A549 (cell line): Measurements from ENCODE around the gene WWC1. TPM values are rescaled to one million over a fixed set of nuclear protein-coding genes. Genes with fewer than 3 reads are reported as not detected.

Experiments
- ATAC-seq, 2 experiments: fragments of 200-7000 bp in 1 of 2; fragments of >200 bp in 1 of 2; cut with Nextera tagmentation in 1 of 2; cut with Tn5 transposase in 1 of 2; 3 replicates each; pipeline versions ENCODE4 v1.8.0 to v1.9.1; 2018 to 2020; ENCODE audit warnings: mild to moderate bottlenecking in 1 of 2, moderate library complexity in 1 of 2
- CTCF ChIA-PET: fragments of 300-600 bp; sonication (Branson Sonifier 250); formaldehyde crosslinking; extraction: SDS; loops from one replicate; lab custom pipeline; 2021; ENCODE audit warnings: antibody characterized with exemption, inconsistent platforms; lab: Yijun Ruan, JAX
- POLR2A ChIA-PET: fragments of 350-600 bp; formaldehyde crosslinking; extraction: SDS; loops from one replicate; lab custom pipeline; 2021; ENCODE audit warnings: antibody characterized with exemption, inconsistent platforms; lab: Yijun Ruan, JAX
- DNase-seq, 2 experiments: peaks; one replicate each; pipeline versions ENCODE4 v3.0.0 to v3.0.0-alpha.2; 2011 to 2016; ENCODE audit warnings: low read depth in 1 of 2, low spot score in 1 of 2
- FAIRE-seq: peaks from 2 replicates; lab custom pipeline; 2011; peaks lifted over from hg19 to GRCh38; lab: Jason Lieb, UNC
- H3K27ac ChIP-seq, 2 experiments: fragments of >200 bp; sonication (Bioruptor Twin); formaldehyde crosslinking; 3 replicates each; pipeline ENCODE4 v1.5.1; 2016 to 2017
- H3K4me1 ChIP-seq: fragments of >200 bp; sonication (Bioruptor Twin); formaldehyde crosslinking; 3 replicates; pipeline ENCODE4 v1.6.1; 2016
- H3K4me2 ChIP-seq: fragments of >200 bp; sonication (Bioruptor Twin); formaldehyde crosslinking; 3 replicates; pipeline ENCODE4 v1.6.1; 2016
- H3K4me3 ChIP-seq: fragments of >200 bp; sonication (Bioruptor Twin); formaldehyde crosslinking; 3 replicates; pipeline ENCODE4 v1.5.1; 2016
- H3K9me3 ChIP-seq: fragments of >200 bp; sonication (Bioruptor Twin); formaldehyde crosslinking; 3 replicates; pipeline ENCODE4 v1.6.1; 2016
- BHLHE40 ChIP-seq: IDR thresholded peaks from 2 replicates; pipeline ENCODE4 v1.6.1; 2012; ENCODE audit warnings: low read depth, low read length, inconsistent platforms
- CBX8 ChIP-seq: fragments of 200-600 bp; sonication (generic); IDR thresholded peaks from 2 replicates; pipeline ENCODE4 v1.6.1; 2016
- CEBPB ChIP-seq, 2 experiments: fragments of >200 bp in 1 of 2; sonication (Bioruptor Twin) in 1 of 2; formaldehyde crosslinking in 1 of 2; IDR thresholded peaks; 2 replicates each; pipeline ENCODE4 v1.6.1; 2012 to 2016
- CTCF ChIP-seq: fragments of >200 bp; sonication (Bioruptor Twin); formaldehyde crosslinking; IDR thresholded peaks from 3 replicates; pipeline ENCODE4 v1.5.1; 2016
- E2F6 ChIP-seq: IDR thresholded peaks from 2 replicates; pipeline ENCODE4 v1.6.1; 2012; ENCODE audit warnings: low read depth, borderline replicate concordance
- EHMT2 ChIP-seq: fragments of 200-600 bp; sonication (generic); IDR thresholded peaks from 2 replicates; pipeline ENCODE4 v1.6.1; 2016; ENCODE audit warnings: antibody characterized with exemption, low read depth, mild to moderate bottlenecking, moderate library complexity
- FOSB ChIP-seq: fragments of 250-450 bp; sonication (Bioruptor Pico); IDR thresholded peaks from 2 replicates; pipeline ENCODE4 v1.5.0; 2020; ENCODE audit warnings: mild to moderate bottlenecking, moderate library complexity
- FOXS1 ChIP-seq: fragments of 250-450 bp; sonication (Bioruptor Pico); IDR thresholded peaks from 2 replicates; pipeline ENCODE4 v1.5.0; 2020; ENCODE audit warnings: mild to moderate bottlenecking, moderate library complexity
- GATA3 ChIP-seq: IDR thresholded peaks from 2 replicates; pipeline ENCODE4 v1.6.1; 2012; ENCODE audit warnings: borderline replicate concordance
- HES2 ChIP-seq: fragments of >200 bp; sonication (Bioruptor Twin); formaldehyde crosslinking; IDR thresholded peaks from 2 replicates; pipeline ENCODE4 v1.6.1; 2016
- HEYL ChIP-seq: fragments of 250-450 bp; sonication (Bioruptor Pico); IDR thresholded peaks from 2 replicates; pipeline ENCODE4 v1.8.0; 2021; ENCODE audit warnings: mild to moderate bottlenecking, moderate library complexity
- HOXA7 ChIP-seq: fragments of 250-450 bp; sonication (Bioruptor Pico); IDR thresholded peaks from 2 replicates; pipeline ENCODE4 v1.5.0; 2020; ENCODE audit warnings: mild to moderate bottlenecking, moderate library complexity
- JUNB ChIP-seq: fragments of >200 bp; sonication (Bioruptor Twin); formaldehyde crosslinking; IDR thresholded peaks from 2 replicates; pipeline ENCODE4 v1.6.1; 2016
- KDM5A ChIP-seq: fragments of 200-600 bp; sonication (generic); IDR thresholded peaks from 2 replicates; pipeline ENCODE4 v1.6.1; 2016; ENCODE audit warnings: antibody characterized with exemption, mild to moderate bottlenecking
- MAFK ChIP-seq: fragments of 450-650 bp; IDR thresholded peaks from 2 replicates; pipeline ENCODE4 v1.6.1; 2014; ENCODE audit not compliant: partially characterized antibody
- NFE2L2 ChIP-seq: fragments of 150-350 bp; conservative IDR thresholded peaks from 2 replicates; pipeline ENCODE4 v1.6.1; 2014; ENCODE audit warnings: low read length
- NR3C1 ChIP-seq: fragments of >200 bp; sonication (Bioruptor Twin); formaldehyde crosslinking; IDR thresholded peaks from 3 replicates; pipeline ENCODE4 v1.6.1; 2017
- PHF8 ChIP-seq: fragments of 200-600 bp; sonication (generic); IDR thresholded peaks from 2 replicates; pipeline ENCODE4 v1.6.1; 2016; ENCODE audit warnings: low read depth, mild to moderate bottlenecking, antibody characterized with exemption, moderate library complexity, borderline replicate concordance
- POLR2AphosphoS2 ChIP-seq: conservative IDR thresholded peaks from 2 replicates; pipeline ENCODE4 v1.6.1; 2012; ENCODE audit warnings: low read length, improper control_type of control experiment, inconsistent platforms
- RAD21 ChIP-seq, 2 experiments: fragments of >200 bp in 1 of 2; sonication (Bioruptor Twin) in 1 of 2; formaldehyde crosslinking in 1 of 2; IDR thresholded peaks in 1 of 2; conservative IDR thresholded peaks in 1 of 2; 2 replicates in 1 of 2; 3 replicates in 1 of 2; pipeline ENCODE4 v1.6.1; 2012 to 2018; ENCODE audit warnings: inconsistent platforms in 1 of 2
- RARB ChIP-seq: fragments of 250-450 bp; sonication (Bioruptor Pico); IDR thresholded peaks from 2 replicates; pipeline ENCODE4 v1.8.0; 2021; ENCODE audit warnings: mild to moderate bottlenecking, moderate library complexity
- RCOR1 ChIP-seq: fragments of 150-350 bp; IDR thresholded peaks from 2 replicates; pipeline ENCODE4 v1.6.1; 2014; ENCODE audit warnings: antibody characterized with exemption, low read length, low read depth
- REST ChIP-seq: fragments of 200-600 bp; sonication (generic); IDR thresholded peaks from 2 replicates; pipeline ENCODE4 v1.6.1; 2016; ENCODE audit warnings: antibody characterized with exemption, mild to moderate bottlenecking, moderate library complexity
- RFX5 ChIP-seq: fragments of 450-650 bp; IDR thresholded peaks from 2 replicates; pipeline ENCODE4 v1.7.1; 2014; ENCODE audit warnings: antibody characterized with exemption, mild to moderate bottlenecking, moderate library complexity
- TP53 ChIP-seq: fragments of 250-450 bp; sonication (Bioruptor Pico); IDR thresholded peaks from 2 replicates; pipeline ENCODE4 v1.5.0; 2021; ENCODE audit warnings: mild to moderate bottlenecking, moderate library complexity
- ZFP36 ChIP-seq: fragments of 450-650 bp; IDR thresholded peaks from 2 replicates; pipeline ENCODE4 v1.6.1; 2014; ENCODE audit warnings: borderline replicate concordance; ENCODE audit not compliant: partially characterized antibody
- ZNF302 ChIP-seq: fragments of 250-450 bp; sonication (Bioruptor Pico); IDR thresholded peaks from 2 replicates; pipeline ENCODE4 v1.9.0; 2021; ENCODE audit warnings: inconsistent platforms, mild to moderate bottlenecking, moderate library complexity
- WGBS: methylation state at CpG from one replicate; pipeline ENCODE4 v1.1.6; 2017; ENCODE audit errors: missing lambda C conversion rate; 5-methylcytosine and 5-hydroxymethylcytosine counted together
- polyA plus RNA-seq, 4 experiments: library from polyadenylated mRNA; depleted of rRNA in 3 of 4; stranded (reverse); fragments of >200 nt; fragmentation: RNase III in 1 of 4; extraction: RNeasy Plus Mini Kit Qiagen cat#74134 plus additional on column Dnase treatment in 1 of 4; gene quantifications; 2 replicates in 3 of 4; 3 replicates in 1 of 4; pipeline ENCODE4 v1.2.3, GENCODE V29; 2011 to 2017

The WWC1 gene
- polyA plus RNA-seq, 2 of the 4 experiments (the other 2 are of a cell fraction), result 88.5 to 98.1 TPM

GRCh38 chr5:168430296-168430695 lies 138.9 kb downstream of the WWC1 start:
- POLR2A ChIA-PET, result no interaction called here
- CTCF ChIA-PET, result interaction anchor here (1.4 to 2.0 kb wide), 3 partner anchors 12 to 161 kb away, joined by 4 to 8 read pairs (median 8); no protein-coding TSS in a partner anchor
- no peak overlapping the region for H3K4me3 ChIP-seq
- TF ChIP-seq RAD21 (conservative IDR thresholded peaks at IDR 0.05 in 1 of 2, IDR thresholded peaks at IDR 0.05 in 1 of 2) (no peak), KDM5A (no peak), CEBPB (IDR thresholded peaks at IDR 0.05) (no peak), BHLHE40 (no peak), ZFP36 (no peak), MAFK (no peak), HOXA7 (no peak), NFE2L2 (no peak), RFX5 (no peak), FOXS1 (no peak), PHF8 (no peak), FOSB (CRISPR knock-in tag) (no peak), RARB (CRISPR knock-in tag) (no peak)
- H3K4me1 ChIP-seq, result 0 out of 3 replicates have a peak, but pooled peaks cover 3% of the 10 kb centered on the region
- ATAC-seq (no peak), DNase-seq (no peak), FAIRE-seq (no peak)
- no peak overlapping the region for H3K4me2 ChIP-seq
- no peak overlapping the region for H3K27ac ChIP-seq
- no peaks in the 10 kb centered on the region for H3K9me3 ChIP-seq
- WGBS, result 80% methylated on average over 4 of the region's 4 CpGs

- Histone ChIP-seq H3K4me1 (0 out of 3 replicates have a peak, but pooled peaks cover 8% of the 10 kb centered on the region), H3K4me2 (no peak overlapping the region), H3K9me3 (no peaks in the 10 kb centered on the region), H3K27ac (no peak overlapping the region), H3K4me3 (no peak overlapping the region)
- POLR2A ChIA-PET, result no interaction called here
- DNase-seq (no peak), ATAC-seq (no peak), FAIRE-seq (no peak)
- 96% methylated on average over 4 of the region's 4 CpGs for WGBS
- CTCF ChIA-PET, result interaction anchor here (0.5 to 1.8 kb wide), 3 partner anchors 83 to 163 kb away, joined by 3 to 6 read pairs (median 4); no protein-coding TSS in a partner anchor
- TF ChIP-seq HOXA7 (no peak), TP53 (CRISPR knock-in tag) (no peak), JUNB (no peak), ZNF302 (CRISPR knock-in tag) (no peak), CTCF (no peak), NR3C1 (no peak), GATA3 (no peak), POLR2AphosphoS2 (no peak), CBX8 (no peak)
These were observed 141.5 kb downstream of the WWC1 start for GRCh38 chr5:168432903-168433302.

GRCh38 chr5:168434001-168434400 lies 142.6 kb downstream of the WWC1 start:
- H3K4me2 ChIP-seq, result no peak overlapping the region
- DNase-seq (no peak), ATAC-seq (no peak), FAIRE-seq (no peak)
- ChIA-PET POLR2A (no interaction called here), CTCF (interaction anchor here (1.8 kb wide), 1 partner anchor 164 kb away, joined by 6 read pairs; no protein-coding TSS in a partner anchor)
- no peak overlapping the region for H3K27ac ChIP-seq
- H3K4me1 ChIP-seq, result 0 out of 3 replicates have a peak, but pooled peaks cover 8% of the 10 kb centered on the region
- 90% methylated on average over 9 of the region's 9 CpGs for WGBS
- no peak overlapping the region for H3K4me3 ChIP-seq
- no peaks in the 10 kb centered on the region for H3K9me3 ChIP-seq
- no peak for TF ChIP-seq RCOR1
- TF ChIP-seq FOXS1, result no peak
- no peak for TF ChIP-seq CTCF
- TF ChIP-seq HEYL (CRISPR knock-in tag), result no peak
- no peak for TF ChIP-seq EHMT2
- no peak for TF ChIP-seq E2F6
- no peak for TF ChIP-seq RAD21 (conservative IDR thresholded peaks at IDR 0.05 in 1 of 2, IDR thresholded peaks at IDR 0.05 in 1 of 2)
- no peak for TF ChIP-seq REST
- TF ChIP-seq TP53 (CRISPR knock-in tag), result no peak
- no peak for TF ChIP-seq CEBPB (IDR thresholded peaks at IDR 0.05)
- TF ChIP-seq HES2, result no peak
